ENCODE results near the gene THAP7.
A peak's percentile ranks its signal among the peaks of the same experiment; 100 is the strongest.

Gene THAP7

GRCh38 chr22:21022955-21023614, 21.2 kb upstream of the THAP7 start:
- Histone ChIP-seq H3K36me3 (ENCODE audit: control insufficient read depth, insufficient read depth, low read length) (no peaks in the 10 kb centered on the region), H3K4me3 (replicated peaks; ENCODE audit: low read depth, low read length) (no peak overlapping the region), H3K27me3 (replicated peaks; ENCODE audit: control insufficient read depth, insufficient read depth, low read length) (no peaks in the 10 kb centered on the region; the same call in 1 of the 2 replicates)
- no peak for DNase-seq (ENCODE audit: extremely low read depth, insufficient read length)
- TF ChIP-seq CTCF (IDR thresholded peaks at IDR 0.05; ENCODE audit: insufficient read depth, low read length, poor library complexity, severe bottlenecking): peak; percentile 6

GRCh38 chr22:21022507-21022906, 20.6 kb upstream of the THAP7 start:
- H3K27me3 ChIP-seq (replicated peaks; ENCODE audit: control insufficient read depth, insufficient read depth, low read length): no peaks in the 10 kb centered on the region; the same call in 1 of the 2 replicates
- H3K36me3 ChIP-seq (ENCODE audit: control insufficient read depth, insufficient read depth, low read length): no peaks in the 10 kb centered on the region
- TF ChIP-seq CTCF (IDR thresholded peaks at IDR 0.05; ENCODE audit: insufficient read depth, low read length, poor library complexity, severe bottlenecking): no peak
- no peak for DNase-seq (ENCODE audit: extremely low read depth, insufficient read length)
- no peak overlapping the region for H3K4me3 ChIP-seq (replicated peaks; ENCODE audit: low read depth, low read length)

- H3K27me3 ChIP-seq (replicated peaks; ENCODE audit: control insufficient read depth, insufficient read depth, low read length): no peaks in the 10 kb centered on the region; the same call in 1 of the 2 replicates
- H3K4me3 ChIP-seq (replicated peaks; ENCODE audit: low read depth, low read length): no peak overlapping the region
- H3K36me3 ChIP-seq (ENCODE audit: control insufficient read depth, insufficient read depth, low read length): no peaks in the 10 kb centered on the region
- peak; percentile 63 for TF ChIP-seq CTCF (IDR thresholded peaks at IDR 0.05; ENCODE audit: insufficient read depth, low read length, poor library complexity, severe bottlenecking)
- no peak for DNase-seq (ENCODE audit: extremely low read depth, insufficient read length)
These were observed 19.0 kb upstream of the THAP7 start for GRCh38 chr22:21020802-21021429.

GRCh38 chr22:21018314-21018713, 16.4 kb upstream of the THAP7 start:
- no peak for DNase-seq (ENCODE audit: extremely low read depth, insufficient read length)
- H3K4me3 ChIP-seq (replicated peaks; ENCODE audit: low read depth, low read length): no peak overlapping the region
- H3K27me3 ChIP-seq (replicated peaks; ENCODE audit: control insufficient read depth, insufficient read depth, low read length): no peaks in the 10 kb centered on the region; the same call in 1 of the 2 replicates
- H3K36me3 ChIP-seq (ENCODE audit: control insufficient read depth, insufficient read depth, low read length): no peaks in the 10 kb centered on the region
- TF ChIP-seq CTCF (IDR thresholded peaks at IDR 0.05; ENCODE audit: insufficient read depth, low read length, poor library complexity, severe bottlenecking): no peak

GRCh38 chr22:21016644-21017420, 14.9 kb upstream of the THAP7 start:
- H3K4me3 ChIP-seq (replicated peaks; ENCODE audit: low read depth, low read length): no peak overlapping the region
- no peak for DNase-seq (ENCODE audit: extremely low read depth, insufficient read length)
- no peaks in the 10 kb centered on the region; the same call in 1 of the 2 replicates for H3K27me3 ChIP-seq (replicated peaks; ENCODE audit: control insufficient read depth, insufficient read depth, low read length)
- no peak for TF ChIP-seq CTCF (IDR thresholded peaks at IDR 0.05; ENCODE audit: insufficient read depth, low read length, poor library complexity, severe bottlenecking)
- H3K36me3 ChIP-seq (ENCODE audit: control insufficient read depth, insufficient read depth, low read length): no peaks in the 10 kb centered on the region

Data from GM06990 (cell line).